A673 (cell line): ENCODE results near the gene MAP3K9.

Source experiments
- CTCF ChIP-seq: fragments of 300-800, 200-600 bp; sonication (generic); conservative IDR thresholded peaks from 2 replicates; pipeline ENCODE4 v1.5.1; 2017; ENCODE audit warnings: low read depth, mild to moderate bottlenecking, antibody characterized with exemption, low read length, moderate library complexity, mixed read lengths
- EZH2 ChIP-seq: fragments of 200-600 bp; sonication (generic); IDR thresholded peaks from 2 replicates; pipeline ENCODE4 v1.6.1; 2017; ENCODE audit warnings: borderline replicate concordance, low read depth, mild to moderate bottlenecking, mixed read lengths, antibody characterized with exemption, low read length; ENCODE audit not compliant: poor library complexity, severe bottlenecking

- TF ChIP-seq CTCF (no peak), EZH2 (no peak)
Observed at GRCh38 chr14:70788898-70789297, 20.4 kb downstream of the MAP3K9 start.
